Liver (tissue), 9 donors: ENCODE measurements around the gene TENT4A. TPM values are rescaled to one million over a fixed set of nuclear protein-coding genes. Genes with fewer than 3 reads are reported as not detected.

ENCODE experiments used
- DNase-seq: peaks from one replicate; pipeline ENCODE4 v3.0.0-alpha.2; 2017; ENCODE audit warnings: low spot score
- H3K27ac ChIP-seq, 2 donors: one replicate each; pipeline ENCODE4 v1.7.0; 2013; ENCODE audit warnings: inconsistent platforms in 2 of 2, low read length in 2 of 2, control low read depth in 1 of 2, low read depth in 1 of 2, mild to moderate bottlenecking in 1 of 2
- H3K27me3 ChIP-seq, 4 donors: one replicate each; pipeline versions ENCODE4 v1.6.1 to v1.7.0; 2013; ENCODE audit warnings: low read length in 3 of 4, inconsistent platforms in 1 of 4, mild to moderate bottlenecking in 1 of 4, moderate library complexity in 1 of 4; ENCODE audit not compliant: control insufficient read depth in 4 of 4, insufficient read depth in 4 of 4
- H3K36me3 ChIP-seq, 4 donors: one replicate each; pipeline versions ENCODE4 v1.6.1 to v1.7.0; 2013; ENCODE audit warnings: low read length in 3 of 4, mild to moderate bottlenecking in 3 of 4, low read depth in 1 of 4, moderate library complexity in 1 of 4; ENCODE audit not compliant: control insufficient read depth in 4 of 4, insufficient read depth in 3 of 4
- H3K4me1 ChIP-seq, 4 donors: one replicate each; pipeline versions ENCODE4 v1.6.1 to v1.7.0; 2013; ENCODE audit warnings: low read length in 3 of 4, mild to moderate bottlenecking in 3 of 4, moderate library complexity in 1 of 4; ENCODE audit not compliant: control insufficient read depth in 4 of 4, insufficient read depth in 4 of 4
- H3K4me3 ChIP-seq, 3 donors: one replicate each; pipeline versions ENCODE4 v1.6.1 to v1.7.0; 2013; ENCODE audit warnings: low read length in 3 of 3, control low read depth in 1 of 3, low read depth in 1 of 3, mild to moderate bottlenecking in 1 of 3
- H3K9ac ChIP-seq, 2 donors: one replicate each; pipeline ENCODE4 v1.7.0; 2013; ENCODE audit warnings: low read length in 2 of 2, mild to moderate bottlenecking in 2 of 2, moderate library complexity in 2 of 2, control low read depth in 1 of 2, low read depth in 1 of 2
- H3K9me3 ChIP-seq, 4 donors: one replicate each; pipeline versions ENCODE4 v1.6.1 to v1.7.0; 2013; ENCODE audit warnings: low read length in 3 of 4; ENCODE audit not compliant: control insufficient read depth in 4 of 4
- FOXA1 ChIP-seq: IDR thresholded peaks from 2 replicates; pipeline ENCODE4 v1.6.1; 2016; ENCODE audit warnings: antibody characterized with exemption
- FOXA2 ChIP-seq: IDR thresholded peaks from 2 replicates; pipeline ENCODE4 v1.6.1; 2016; ENCODE audit warnings: antibody characterized with exemption
- GABPA ChIP-seq, 2 donors: IDR thresholded peaks in 1 of 2; conservative IDR thresholded peaks in 1 of 2; 2 replicates each; pipeline ENCODE4 v1.6.1; 2016; ENCODE audit warnings: antibody characterized with exemption in 2 of 2, mild to moderate bottlenecking in 1 of 2, moderate library complexity in 1 of 2
- HNF4A ChIP-seq, 2 donors: conservative IDR thresholded peaks; 2 replicates each; pipeline ENCODE4 v1.6.1; 2016; ENCODE audit warnings: antibody characterized with exemption in 2 of 2, mild to moderate bottlenecking in 2 of 2
- HNF4G ChIP-seq: IDR thresholded peaks from 2 replicates; pipeline ENCODE4 v1.6.1; 2016; ENCODE audit warnings: antibody characterized with exemption
- JUND ChIP-seq, 2 donors: IDR thresholded peaks; 2 replicates each; pipeline ENCODE4 v1.6.1; 2016; ENCODE audit warnings: antibody characterized with exemption in 2 of 2
- NR2F2 ChIP-seq: IDR thresholded peaks from 2 replicates; pipeline ENCODE4 v1.6.1; 2016; ENCODE audit warnings: antibody characterized with exemption
- RAD21 ChIP-seq, 2 donors: IDR thresholded peaks; 2 replicates each; pipeline ENCODE4 v1.6.1; 2016; ENCODE audit warnings: antibody characterized with exemption in 2 of 2, mild to moderate bottlenecking in 2 of 2
- RXRA ChIP-seq, 2 donors: IDR thresholded peaks; 2 replicates each; pipeline ENCODE4 v1.6.1; 2017 to 2018; ENCODE audit warnings: antibody characterized with exemption in 2 of 2, mild to moderate bottlenecking in 1 of 2
- SP1 ChIP-seq: IDR thresholded peaks from 2 replicates; pipeline ENCODE4 v1.6.1; 2018; ENCODE audit warnings: antibody characterized with exemption, mild to moderate bottlenecking
- YY1 ChIP-seq: IDR thresholded peaks from 2 replicates; pipeline ENCODE4 v1.6.1; 2016; ENCODE audit warnings: antibody characterized with exemption, mild to moderate bottlenecking
- WGBS: extraction: QIAGEN DNeasy Blood & Tissue Kit; methylation state at CpG from one replicate; pipeline ENCODE4 v1.1.7; 2013; 5-methylcytosine and 5-hydroxymethylcytosine counted together
- polyA plus RNA-seq, 2 donors: library from polyadenylated mRNA; stranded (reverse) in 1 of 2; unstranded in 1 of 2; fragments of 200-250 nt in 1 of 2; fragments of >200 nt in 1 of 2; fragmentation: Nextera tagmentation in 1 of 2; extraction: Ambion mirVana in 1 of 2; gene quantifications; one replicate each; pipeline versions ENCODE4 v1.2.1 to v1.2.3, GENCODE V29; 2013 to 2015
- total RNA-seq, 2 donors: library from RNA; depleted of rRNA; stranded (reverse); fragments of >200 nt; gene quantifications; one replicate each; pipeline ENCODE4 v1.2.3, GENCODE V29; 2014
- TF ChIP-seq, protein P1 (sequence below): IDR thresholded peaks from 2 replicates; pipeline ENCODE4 v1.6.1; 2016; ENCODE audit warnings: antibody characterized with exemption, mild to moderate bottlenecking
- TF ChIP-seq, protein P2 (sequence below): IDR thresholded peaks from 2 replicates; pipeline ENCODE4 v1.6.1; 2016; ENCODE audit warnings: antibody characterized with exemption
- donor health status: healthy.
- donor health status: healthy.
- donor health status: healthy.
- donor health status: healthy.
- donor health status: healthy.

TENT4A gene
- total and polyA plus RNA-seq, 4 donors = 3.9 to 15.1 (median 8.1) TPM

DNA sequence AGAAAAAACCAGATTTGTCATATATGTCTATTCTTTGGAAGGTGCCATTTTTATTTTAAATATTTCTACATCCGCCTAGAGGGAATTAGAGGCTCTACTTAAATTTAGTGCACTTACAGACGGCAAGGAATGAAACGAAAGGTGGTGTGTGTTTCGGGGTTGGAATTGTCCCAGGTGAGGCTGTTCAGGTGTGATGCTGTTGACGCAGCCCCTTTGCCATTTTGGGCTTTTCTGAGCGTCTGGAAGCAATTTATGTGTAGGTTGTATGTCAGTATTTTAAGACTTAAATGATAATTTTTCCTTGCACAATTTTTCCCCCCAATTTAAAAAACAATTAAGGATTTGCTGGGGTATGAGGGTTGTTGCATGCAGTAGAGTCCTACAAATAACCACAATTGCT lies 2.0 kb downstream of the TENT4A start:
- Histone ChIP-seq H3K4me1 (peaks cover 14 to 56% (median 37%) of the 10 kb centered on the region in 4 donors), H3K27me3 (no peaks in the 10 kb centered on the region), H3K27ac (peak overlapping the region in 1 of 2 donors; percentile 28), H3K36me3 (no peaks in the 10 kb centered on the region), H3K4me3 (peak overlapping the region; percentile 61 to 83 (median 71)), H3K9me3 (no peaks in the 10 kb centered on the region), H3K9ac (peak overlapping the region; percentile 71 to 72)
- TF ChIP-seq, protein P1, sequence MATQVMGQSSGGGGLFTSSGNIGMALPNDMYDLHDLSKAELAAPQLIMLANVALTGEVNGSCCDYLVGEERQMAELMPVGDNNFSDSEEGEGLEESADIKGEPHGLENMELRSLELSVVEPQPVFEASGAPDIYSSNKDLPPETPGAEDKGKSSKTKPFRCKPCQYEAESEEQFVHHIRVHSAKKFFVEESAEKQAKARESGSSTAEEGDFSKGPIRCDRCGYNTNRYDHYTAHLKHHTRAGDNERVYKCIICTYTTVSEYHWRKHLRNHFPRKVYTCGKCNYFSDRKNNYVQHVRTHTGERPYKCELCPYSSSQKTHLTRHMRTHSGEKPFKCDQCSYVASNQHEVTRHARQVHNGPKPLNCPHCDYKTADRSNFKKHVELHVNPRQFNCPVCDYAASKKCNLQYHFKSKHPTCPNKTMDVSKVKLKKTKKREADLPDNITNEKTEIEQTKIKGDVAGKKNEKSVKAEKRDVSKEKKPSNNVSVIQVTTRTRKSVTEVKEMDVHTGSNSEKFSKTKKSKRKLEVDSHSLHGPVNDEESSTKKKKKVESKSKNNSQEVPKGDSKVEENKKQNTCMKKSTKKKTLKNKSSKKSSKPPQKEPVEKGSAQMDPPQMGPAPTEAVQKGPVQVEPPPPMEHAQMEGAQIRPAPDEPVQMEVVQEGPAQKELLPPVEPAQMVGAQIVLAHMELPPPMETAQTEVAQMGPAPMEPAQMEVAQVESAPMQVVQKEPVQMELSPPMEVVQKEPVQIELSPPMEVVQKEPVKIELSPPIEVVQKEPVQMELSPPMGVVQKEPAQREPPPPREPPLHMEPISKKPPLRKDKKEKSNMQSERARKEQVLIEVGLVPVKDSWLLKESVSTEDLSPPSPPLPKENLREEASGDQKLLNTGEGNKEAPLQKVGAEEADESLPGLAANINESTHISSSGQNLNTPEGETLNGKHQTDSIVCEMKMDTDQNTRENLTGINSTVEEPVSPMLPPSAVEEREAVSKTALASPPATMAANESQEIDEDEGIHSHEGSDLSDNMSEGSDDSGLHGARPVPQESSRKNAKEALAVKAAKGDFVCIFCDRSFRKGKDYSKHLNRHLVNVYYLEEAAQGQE = no peak
- no peak for TF ChIP-seq GABPA (IDR thresholded peaks at IDR 0.05 in 1 of 2, conservative IDR thresholded peaks at IDR 0.05 in 1 of 2)
- TF ChIP-seq HNF4A (conservative IDR thresholded peaks at IDR 0.05) = no peak
- no peak for TF ChIP-seq RXRA (IDR thresholded peaks at IDR 0.05)
- TF ChIP-seq JUND (IDR thresholded peaks at IDR 0.05) = no peak
- no peak for TF ChIP-seq FOXA1
- no peak for TF ChIP-seq SP1
- TF ChIP-seq, protein P2, sequence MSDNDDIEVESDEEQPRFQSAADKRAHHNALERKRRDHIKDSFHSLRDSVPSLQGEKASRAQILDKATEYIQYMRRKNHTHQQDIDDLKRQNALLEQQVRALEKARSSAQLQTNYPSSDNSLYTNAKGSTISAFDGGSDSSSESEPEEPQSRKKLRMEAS = no peak
- no peak for TF ChIP-seq FOXA2
- no peak for TF ChIP-seq RAD21 (IDR thresholded peaks at IDR 0.05)
- no peak for TF ChIP-seq YY1
- TF ChIP-seq NR2F2 = no peak
- no peak for TF ChIP-seq HNF4G
- DNase-seq = no peak
- WGBS = 53% methylated on average over 6 of the region's 6 CpGs

DNA sequence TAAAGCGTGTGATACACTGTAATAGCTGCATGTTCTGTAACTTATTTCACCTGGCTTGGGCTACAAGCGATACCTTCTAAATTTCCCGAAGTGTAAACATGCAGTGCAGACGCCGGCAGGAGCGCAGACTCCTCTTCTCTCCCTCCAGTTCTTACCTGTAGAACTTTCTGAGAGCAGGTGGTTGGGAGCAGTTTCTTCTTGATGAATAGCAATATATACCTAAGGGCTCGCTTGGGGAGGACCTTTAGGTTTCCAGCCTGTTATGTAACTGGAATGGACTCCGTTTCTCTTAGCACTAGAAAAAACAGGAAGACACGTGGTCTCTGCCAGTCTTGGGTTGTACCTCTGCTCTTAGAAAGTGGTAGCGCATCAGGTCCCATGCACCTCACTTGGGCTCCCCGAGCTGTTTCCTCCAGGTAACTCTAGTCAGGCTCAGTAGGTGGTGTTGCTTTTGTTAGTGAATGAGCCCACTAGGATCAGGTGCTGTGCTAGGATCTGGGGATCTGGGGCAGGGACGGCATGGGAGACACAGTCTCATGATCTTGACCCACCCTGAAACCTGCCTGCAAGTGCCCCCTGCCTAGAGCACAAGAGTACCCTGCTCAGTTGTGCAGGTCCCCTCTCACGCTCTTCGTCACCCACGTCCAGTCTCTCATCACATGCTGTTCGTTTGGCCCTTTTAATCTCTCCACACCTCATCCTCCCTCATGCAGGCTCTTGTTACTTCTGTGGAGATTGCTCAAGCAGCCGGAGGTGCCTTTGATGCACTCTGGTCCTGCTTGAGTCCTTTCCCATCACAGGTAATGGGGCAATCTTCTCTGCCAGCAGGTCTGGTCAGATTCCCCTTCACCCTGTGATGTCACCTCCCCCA lies 2.8 kb downstream of the TENT4A start:
- 48% methylated on average over 17 of the region's 17 CpGs for WGBS
- Histone ChIP-seq H3K27me3 (no peaks in the 10 kb centered on the region), H3K36me3 (no peaks in the 10 kb centered on the region), H3K9me3 (no peaks in the 10 kb centered on the region), H3K4me3 (peak overlapping the region; percentile 61 to 83 (median 71)), H3K9ac (peak overlapping the region in 1 of 2 donors; percentile 71), H3K4me1 (peaks cover 18 to 57% (median 40%) of the 10 kb centered on the region in 4 donors), H3K27ac (peak overlapping the region in 1 of 2 donors; percentile 28)
- TF ChIP-seq, protein P1 = no peak
- no peak for TF ChIP-seq SP1
- TF ChIP-seq RAD21 (IDR thresholded peaks at IDR 0.05) = no peak
- no peak for TF ChIP-seq JUND (IDR thresholded peaks at IDR 0.05)
- peak; percentile 32 for DNase-seq
